OCI-LY1 (cell line): ENCODE data around the gene RNF175.

Experiments
- H2AFZ ChIP-seq: fragments of 200-600 bp; sonication (generic), shearing (Covaris generic); 2 replicates; pipeline ENCODE4 v1.6.0; 2014; ENCODE audit warnings: antibody characterized with exemption, mild to moderate bottlenecking, low read length
- H3F3A ChIP-seq: fragments of 200-600 bp; sonication (generic), shearing (Covaris generic); 2 replicates; pipeline ENCODE4 v1.6.0; 2014; ENCODE audit warnings: mild to moderate bottlenecking, antibody characterized with exemption, low read length, moderate library complexity; ENCODE audit not compliant: insufficient read depth
- H3K27ac ChIP-seq: fragments of 200-600 bp; sonication (generic); 2 replicates; pipeline ENCODE4 v1.5.1; 2014; ENCODE audit warnings: low read length, mixed run types, mild to moderate bottlenecking, low read depth; ENCODE audit not compliant: poor library complexity, severe bottlenecking
- H3K27me3 ChIP-seq: fragments of 200-600 bp; sonication (generic); 2 replicates; pipeline ENCODE4 v1.6.0; 2014; ENCODE audit warnings: antibody characterized with exemption, mild to moderate bottlenecking, low read length, moderate library complexity; ENCODE audit not compliant: insufficient read depth
- H3K36me3 ChIP-seq: fragments of 200-600 bp; sonication (generic); 2 replicates; pipeline ENCODE4 v1.6.1; 2014; ENCODE audit warnings: mild to moderate bottlenecking, antibody characterized with exemption, low read length, moderate library complexity, mixed read lengths; ENCODE audit not compliant: insufficient read depth
- H3K4me1 ChIP-seq: fragments of 200-600 bp; sonication (generic); 2 replicates; pipeline ENCODE4 v1.5.1; 2014; ENCODE audit warnings: mild to moderate bottlenecking, low read length, moderate library complexity; ENCODE audit not compliant: insufficient read depth, severe bottlenecking
- H3K4me2 ChIP-seq: fragments of 200-600 bp; sonication (generic), shearing (Covaris generic); 2 replicates; pipeline ENCODE4 v1.6.1; 2014; ENCODE audit warnings: low read length
- H3K4me3 ChIP-seq: fragments of 200-600 bp; sonication (generic); 2 replicates; pipeline ENCODE4 v1.5.1; 2014; ENCODE audit warnings: low read length, low read depth, mild to moderate bottlenecking, mixed read lengths; ENCODE audit not compliant: poor library complexity, severe bottlenecking
- H3K79me2 ChIP-seq: fragments of 200-600 bp; shearing (Covaris generic); 2 replicates; pipeline ENCODE4 v1.6.1; 2016; ENCODE audit warnings: mixed run types, low read length, mixed read lengths; ENCODE audit not compliant: insufficient read depth
- H3K9ac ChIP-seq: fragments of 200-600 bp; sonication (generic), shearing (Covaris generic); 2 replicates; pipeline ENCODE4 v1.6.1; 2014; ENCODE audit warnings: mild to moderate bottlenecking, low read length, mixed read lengths
- H3K9me2 ChIP-seq: fragments of 200-600 bp; sonication (generic), shearing (Covaris generic); 2 replicates; pipeline ENCODE4 v1.6.1; 2014; ENCODE audit warnings: low read depth, mild to moderate bottlenecking, low read length, mixed read lengths
- H3K9me3 ChIP-seq: fragments of 200-600 bp; shearing (Covaris generic); 2 replicates; pipeline ENCODE4 v1.6.1; 2014; ENCODE audit warnings: low read length, mixed read lengths
- H4K20me1 ChIP-seq: fragments of 200-600 bp; sonication (generic), shearing (Covaris generic); 2 replicates; pipeline ENCODE4 v1.6.0; 2016; ENCODE audit warnings: mild to moderate bottlenecking, low read length; ENCODE audit not compliant: insufficient read depth
- EZH2 ChIP-seq: fragments of 200-600 bp; sonication (generic), shearing (Covaris generic); IDR thresholded peaks from 2 replicates; pipeline ENCODE4 v1.8.0; 2017; ENCODE audit warnings: borderline replicate concordance, mixed run types, mild to moderate bottlenecking, antibody characterized with exemption, low read length, moderate library complexity, mixed read lengths
- TF ChIP-seq, protein P1 (sequence below): fragments of 200-600 bp; sonication (generic), shearing (Covaris generic); IDR thresholded peaks from 2 replicates; pipeline ENCODE4 v1.5.1; 2017; ENCODE audit warnings: mild to moderate bottlenecking, antibody characterized with exemption, low read length, moderate library complexity, mixed read lengths

Gene RNF175

DNA sequence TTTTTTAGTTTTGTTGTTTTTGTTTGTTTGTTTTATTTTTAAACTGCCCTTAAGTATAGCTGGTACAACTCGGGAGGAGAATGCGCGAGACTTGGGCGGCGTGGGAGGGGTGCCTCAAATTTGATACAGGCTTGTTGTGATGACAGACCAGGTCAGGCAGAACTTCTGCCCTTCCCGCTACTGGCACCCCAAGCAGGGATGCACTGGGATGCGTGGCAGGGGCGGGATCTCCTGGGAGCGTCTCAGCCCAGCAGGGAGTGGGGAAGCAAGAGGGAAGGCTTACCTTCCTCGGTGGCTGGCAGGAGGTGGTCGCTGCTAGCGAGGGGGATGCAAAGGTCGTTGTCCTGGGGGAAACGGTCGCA lies 28.2 kb upstream of the RNF175 start:
- Histone ChIP-seq H4K20me1 (no peaks in the 10 kb centered on the region), H3K27ac (no peak overlapping the region), H3K9me3 (no peaks in the 10 kb centered on the region), H3K36me3 (no peaks in the 10 kb centered on the region), H3K27me3 (no peaks in the 10 kb centered on the region), H3K4me1 (no peaks in the 10 kb centered on the region), H3K9me2 (no peaks in the 10 kb centered on the region), H3K79me2 (no peaks in the 10 kb centered on the region), H3K9ac (no peak overlapping the region), H3K4me3 (no peak overlapping the region), H2AFZ (no peak overlapping the region), H3K4me2 (no peak overlapping the region), H3F3A (no peaks in the 10 kb centered on the region)
- no peak for TF ChIP-seq EZH2
- TF ChIP-seq, protein P1, sequence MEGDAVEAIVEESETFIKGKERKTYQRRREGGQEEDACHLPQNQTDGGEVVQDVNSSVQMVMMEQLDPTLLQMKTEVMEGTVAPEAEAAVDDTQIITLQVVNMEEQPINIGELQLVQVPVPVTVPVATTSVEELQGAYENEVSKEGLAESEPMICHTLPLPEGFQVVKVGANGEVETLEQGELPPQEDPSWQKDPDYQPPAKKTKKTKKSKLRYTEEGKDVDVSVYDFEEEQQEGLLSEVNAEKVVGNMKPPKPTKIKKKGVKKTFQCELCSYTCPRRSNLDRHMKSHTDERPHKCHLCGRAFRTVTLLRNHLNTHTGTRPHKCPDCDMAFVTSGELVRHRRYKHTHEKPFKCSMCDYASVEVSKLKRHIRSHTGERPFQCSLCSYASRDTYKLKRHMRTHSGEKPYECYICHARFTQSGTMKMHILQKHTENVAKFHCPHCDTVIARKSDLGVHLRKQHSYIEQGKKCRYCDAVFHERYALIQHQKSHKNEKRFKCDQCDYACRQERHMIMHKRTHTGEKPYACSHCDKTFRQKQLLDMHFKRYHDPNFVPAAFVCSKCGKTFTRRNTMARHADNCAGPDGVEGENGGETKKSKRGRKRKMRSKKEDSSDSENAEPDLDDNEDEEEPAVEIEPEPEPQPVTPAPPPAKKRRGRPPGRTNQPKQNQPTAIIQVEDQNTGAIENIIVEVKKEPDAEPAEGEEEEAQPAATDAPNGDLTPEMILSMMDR: no peak

DNA sequence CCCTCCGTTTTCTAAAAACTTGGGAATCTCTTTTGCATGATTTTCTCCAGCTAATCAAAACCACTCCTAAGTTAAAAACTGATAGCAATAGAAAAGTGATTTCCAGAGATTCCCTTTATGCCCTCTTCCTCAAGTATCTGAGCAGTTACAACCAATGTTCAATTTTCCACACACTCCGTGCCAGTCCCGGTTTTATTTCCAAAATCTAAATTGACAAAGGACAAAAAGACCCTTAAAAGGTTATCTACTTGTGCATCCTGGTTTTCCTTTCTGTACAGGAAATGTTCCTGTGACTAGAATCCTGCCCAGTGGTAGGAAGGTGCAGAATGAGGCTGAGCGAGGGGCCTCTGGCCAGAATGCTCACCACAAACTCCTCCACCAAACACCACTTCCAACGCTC lies 27.8 kb upstream of the RNF175 start:
- Histone ChIP-seq H3K79me2 (no peaks in the 10 kb centered on the region), H2AFZ (no peak overlapping the region), H3K27me3 (no peaks in the 10 kb centered on the region), H3K4me1 (no peaks in the 10 kb centered on the region), H3K27ac (no peak overlapping the region), H4K20me1 (no peaks in the 10 kb centered on the region), H3K9ac (no peak overlapping the region), H3F3A (no peaks in the 10 kb centered on the region), H3K4me2 (no peak overlapping the region), H3K9me2 (no peaks in the 10 kb centered on the region), H3K4me3 (no peak overlapping the region), H3K36me3 (no peaks in the 10 kb centered on the region), H3K9me3 (no peaks in the 10 kb centered on the region)
- TF ChIP-seq, protein P1: no peak
- TF ChIP-seq EZH2: no peak

DNA sequence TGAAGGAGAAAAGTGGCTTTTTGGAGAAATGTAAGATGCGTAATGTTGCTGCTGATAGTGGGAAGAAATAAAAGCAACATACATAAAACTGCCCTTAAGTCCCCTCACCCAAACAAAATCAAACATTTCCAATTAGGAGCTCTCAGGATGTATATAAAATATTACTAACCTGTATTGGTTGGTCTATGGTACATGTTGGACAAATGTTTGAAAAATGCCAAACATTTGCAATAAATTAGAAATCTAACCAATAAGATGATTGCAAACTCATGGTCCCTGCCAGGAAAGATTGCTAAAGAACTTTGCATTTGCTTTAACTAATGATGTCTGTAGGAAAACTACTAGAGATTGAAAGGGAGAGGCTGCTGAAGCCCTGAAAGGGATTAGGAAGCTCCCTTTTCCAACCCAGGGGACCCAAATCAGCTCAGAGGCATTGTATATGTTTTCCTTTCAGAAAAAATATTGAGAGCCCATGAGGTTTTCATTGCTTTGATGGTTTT lies 27.3 kb upstream of the RNF175 start:
- H3K4me1 ChIP-seq: no peaks in the 10 kb centered on the region
- no peak overlapping the region for H3K9ac ChIP-seq
- H4K20me1 ChIP-seq: no peaks in the 10 kb centered on the region
- no peaks in the 10 kb centered on the region for H3K79me2 ChIP-seq
- no peaks in the 10 kb centered on the region for H3K9me3 ChIP-seq
- H3K27me3 ChIP-seq: no peaks in the 10 kb centered on the region
- no peak overlapping the region for H3K4me2 ChIP-seq
- no peaks in the 10 kb centered on the region for H3K36me3 ChIP-seq
- no peaks in the 10 kb centered on the region for H3F3A ChIP-seq
- no peak for TF ChIP-seq EZH2
- TF ChIP-seq, protein P1: no peak
- no peaks in the 10 kb centered on the region for H3K9me2 ChIP-seq
- H3K4me3 ChIP-seq: no peak overlapping the region
- H2AFZ ChIP-seq: no peak overlapping the region
- no peak overlapping the region for H3K27ac ChIP-seq
